Sigmoid colon (tissue), 7 donors: ENCODE results near the gene DLG1. TPM values are rescaled to one million over a fixed set of nuclear protein-coding genes. Genes with fewer than 3 reads are reported as not detected.

Source experiments
- DNase-seq: peaks from one replicate; pipeline ENCODE4 v3.0.0-alpha.2; 2019
- H3K27ac ChIP-seq, 4 donors: fragments of 200-600 bp; sonication (generic); one replicate each; pipeline ENCODE4 v1.5.1; 2016 to 2019; ENCODE audit warnings: mild to moderate bottlenecking in 1 of 4
- H3K27me3 ChIP-seq, 3 donors: fragments of 200-600 bp; sonication (generic); one replicate each; pipeline ENCODE4 v1.5.1; 2019; ENCODE audit warnings: mild to moderate bottlenecking in 1 of 3
- H3K36me3 ChIP-seq, 4 donors: fragments of 200-600 bp; sonication (generic); one replicate each; pipeline ENCODE4 v1.5.1; 2016 to 2019
- H3K4me1 ChIP-seq, 4 donors: fragments of 200-600 bp; sonication (generic); one replicate each; pipeline ENCODE4 v1.5.1; 2017 to 2019
- H3K4me3 ChIP-seq, 4 donors: fragments of 200-600 bp; sonication (generic); one replicate each; pipeline ENCODE4 v1.5.1; 2017 to 2019; ENCODE audit warnings: mild to moderate bottlenecking in 2 of 4, moderate library complexity in 1 of 4
- H3K9me3 ChIP-seq, 4 donors: fragments of 200-600 bp in 3 of 4; sonication (generic) in 3 of 4; one replicate each; pipeline versions ENCODE4 v1.5.1 to v1.6.1; 2013 to 2019
- EP300 ChIP-seq, 4 donors: sonication (generic); formaldehyde crosslinking; IDR thresholded peaks; one replicate each; pipeline ENCODE4 v1.6.1; 2017; ENCODE audit warnings: antibody characterized with exemption in 4 of 4
- POLR2A ChIP-seq, 2 donors: fragments of 450-650 bp; IDR thresholded peaks; one replicate each; pipeline ENCODE4 v1.6.1; 2016; ENCODE audit warnings: antibody characterized with exemption in 2 of 2, mild to moderate bottlenecking in 2 of 2, moderate library complexity in 2 of 2
- POLR2AphosphoS5 ChIP-seq, 4 donors: sonication (generic); formaldehyde crosslinking; IDR thresholded peaks; one replicate each; pipeline ENCODE4 v1.6.1; 2017; ENCODE audit warnings: antibody characterized with exemption in 4 of 4
- WGBS, 2 donors: extraction: QIAGEN DNeasy Blood & Tissue Kit; methylation state at CpG; one replicate each; pipeline ENCODE4 v1.1.7; 2013; 5-methylcytosine and 5-hydroxymethylcytosine counted together
- intact Hi-C: fragments of 100-400 bp; cut with DNase I; formaldehyde crosslinking; loops from one replicate; pipeline ENCODE4 v1.15.1; 2023
- polyA plus RNA-seq, 3 donors: library from polyadenylated mRNA; stranded (reverse); fragments of 200-250 nt; gene quantifications; one replicate each; pipeline ENCODE4 v1.2.3, GENCODE V29; 2013
- total RNA-seq, 4 donors: library from RNA; depleted of rRNA; stranded (reverse); fragments of >200 nt; gene quantifications; one replicate each; pipeline ENCODE4 v1.1.0, GENCODE V29; 2016
- TF ChIP-seq, protein P1 (sequence below), 4 experiments: fragments of 450-650 bp in 3 of 4; fragments of 200-600 bp in 1 of 4; IDR thresholded peaks; one replicate each; pipeline ENCODE4 v1.5.1; 2016 to 2019; ENCODE audit warnings: antibody characterized with exemption in 4 of 4, mild to moderate bottlenecking in 3 of 4, moderate library complexity in 2 of 4
- donor health status: healthy with polysubstance abuse.
- donor health status: Bipolar disorder and iron deficiency.
- donor health status: healthy.

DLG1 gene
- total and polyA plus RNA-seq, 7 donors, result 30.6 to 83.7 (median 64.3) TPM

DNA sequence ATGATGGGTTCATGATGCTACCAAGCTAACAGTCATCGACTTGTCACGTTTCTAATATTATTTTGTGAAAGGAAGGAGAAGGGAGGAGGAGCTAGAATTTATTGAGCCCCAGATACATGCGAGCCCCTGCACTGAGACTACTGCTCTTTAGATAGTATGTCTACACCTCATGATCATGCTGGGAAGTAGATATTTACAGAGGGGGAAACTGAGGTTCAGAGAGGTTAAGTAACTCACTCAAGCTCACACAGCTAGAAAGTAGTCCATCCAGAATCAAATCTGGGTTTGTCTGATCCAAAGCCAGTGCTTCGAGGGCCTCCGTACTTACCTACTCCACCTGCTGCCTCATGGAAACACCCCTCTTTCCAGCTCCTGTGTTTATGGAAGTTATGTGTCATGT lies 38.8 kb upstream of the DLG1 start:
- no peaks in the 10 kb centered on the region for H3K27me3 ChIP-seq
- no peak overlapping the region for H3K27ac ChIP-seq
- no peak for DNase-seq
- intact Hi-C loops, result no loop called here
- no peak overlapping the region for H3K4me3 ChIP-seq
- H3K9me3 ChIP-seq, result no peaks in the 10 kb centered on the region
- 94% methylated on average over 5 of the region's 5 CpGs for WGBS, 2 donors
- TF ChIP-seq POLR2A (IDR thresholded peaks at IDR 0.05), result no peak
- TF ChIP-seq, protein P1, sequence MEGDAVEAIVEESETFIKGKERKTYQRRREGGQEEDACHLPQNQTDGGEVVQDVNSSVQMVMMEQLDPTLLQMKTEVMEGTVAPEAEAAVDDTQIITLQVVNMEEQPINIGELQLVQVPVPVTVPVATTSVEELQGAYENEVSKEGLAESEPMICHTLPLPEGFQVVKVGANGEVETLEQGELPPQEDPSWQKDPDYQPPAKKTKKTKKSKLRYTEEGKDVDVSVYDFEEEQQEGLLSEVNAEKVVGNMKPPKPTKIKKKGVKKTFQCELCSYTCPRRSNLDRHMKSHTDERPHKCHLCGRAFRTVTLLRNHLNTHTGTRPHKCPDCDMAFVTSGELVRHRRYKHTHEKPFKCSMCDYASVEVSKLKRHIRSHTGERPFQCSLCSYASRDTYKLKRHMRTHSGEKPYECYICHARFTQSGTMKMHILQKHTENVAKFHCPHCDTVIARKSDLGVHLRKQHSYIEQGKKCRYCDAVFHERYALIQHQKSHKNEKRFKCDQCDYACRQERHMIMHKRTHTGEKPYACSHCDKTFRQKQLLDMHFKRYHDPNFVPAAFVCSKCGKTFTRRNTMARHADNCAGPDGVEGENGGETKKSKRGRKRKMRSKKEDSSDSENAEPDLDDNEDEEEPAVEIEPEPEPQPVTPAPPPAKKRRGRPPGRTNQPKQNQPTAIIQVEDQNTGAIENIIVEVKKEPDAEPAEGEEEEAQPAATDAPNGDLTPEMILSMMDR (IDR thresholded peaks at IDR 0.05), result no peak
- TF ChIP-seq EP300 (IDR thresholded peaks at IDR 0.05), result no peak
- H3K36me3 ChIP-seq, result no peaks in the 10 kb centered on the region
- H3K4me1 ChIP-seq, result no peaks in the 10 kb centered on the region

DNA sequence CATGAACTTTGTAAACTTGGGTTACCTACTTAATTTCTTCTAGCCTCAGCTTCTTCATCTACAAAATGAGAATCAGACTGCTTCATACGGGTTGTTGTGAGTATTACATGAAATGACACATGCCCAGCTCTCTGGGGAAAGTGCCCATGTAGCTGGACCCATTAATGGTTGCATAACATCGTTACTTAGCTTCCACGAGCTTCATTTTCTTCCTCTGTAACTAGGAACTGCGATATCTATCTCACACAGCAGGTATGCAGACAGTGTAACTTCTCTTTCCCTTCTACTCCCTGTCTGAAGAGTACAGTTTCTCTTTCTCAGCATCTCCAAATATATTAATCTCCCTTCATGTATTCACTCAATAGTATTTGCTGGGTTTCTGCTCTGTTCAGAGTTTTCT lies 37.9 kb upstream of the DLG1 start:
- 75 to 86% methylated on average over 4 of the region's 4 CpGs for WGBS, 2 donors
- Histone ChIP-seq H3K4me3 (no peak overlapping the region), H3K27me3 (no peaks in the 10 kb centered on the region), H3K36me3 (no peaks in the 10 kb centered on the region), H3K27ac (no peak overlapping the region), H3K9me3 (no peaks in the 10 kb centered on the region), H3K4me1 (no peaks in the 10 kb centered on the region)
- DNase-seq, result no peak
- intact Hi-C loops, result no loop called here
- no peak for TF ChIP-seq EP300 (IDR thresholded peaks at IDR 0.05)
- TF ChIP-seq POLR2AphosphoS5 (IDR thresholded peaks at IDR 0.05), result no peak
- TF ChIP-seq POLR2A (IDR thresholded peaks at IDR 0.05), result no peak
- TF ChIP-seq, protein P1 (IDR thresholded peaks at IDR 0.05), result no peak

DNA sequence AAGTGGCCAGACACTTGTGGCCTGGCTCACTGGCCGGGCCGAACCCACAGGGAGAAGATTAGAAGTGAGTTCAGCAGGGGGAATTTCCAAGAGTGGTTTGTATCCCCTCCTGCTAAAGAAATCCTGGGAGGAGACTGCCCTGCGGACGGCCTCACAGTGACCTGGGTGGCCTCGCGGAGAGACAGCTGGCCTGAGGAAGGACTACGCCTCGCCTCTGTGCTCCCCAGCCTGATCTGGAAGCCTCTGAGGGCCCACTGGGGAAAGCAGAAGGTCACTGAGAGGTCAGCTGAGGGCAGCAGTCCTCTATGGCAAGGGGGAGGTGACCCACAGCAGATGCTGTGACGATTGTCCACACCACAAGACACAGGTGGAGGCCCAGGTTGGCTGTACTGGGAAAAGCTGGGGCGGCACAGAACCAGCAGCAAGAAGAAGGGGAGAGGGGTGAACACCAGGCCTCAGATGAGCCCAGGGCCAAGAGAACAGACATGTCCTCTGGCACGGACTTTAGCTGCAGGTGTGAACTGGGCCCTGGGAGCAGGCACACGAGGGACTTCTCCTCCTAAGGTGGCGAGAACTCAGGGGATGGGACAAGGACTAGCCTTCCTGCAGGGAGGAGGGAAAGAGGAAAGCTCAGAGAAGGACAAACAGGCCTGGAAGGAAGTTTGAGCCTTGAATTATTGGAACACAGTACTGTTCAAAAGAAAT lies 37.2 kb upstream of the DLG1 start:
- H3K4me3 ChIP-seq, result no peak overlapping the region
- H3K27me3 ChIP-seq, result no peaks in the 10 kb centered on the region
- no peaks in the 10 kb centered on the region for H3K36me3 ChIP-seq
- H3K9me3 ChIP-seq, result no peaks in the 10 kb centered on the region
- TF ChIP-seq POLR2AphosphoS5 (IDR thresholded peaks at IDR 0.05) (no peak), POLR2A (IDR thresholded peaks at IDR 0.05) (no peak), EP300 (IDR thresholded peaks at IDR 0.05) (no peak)
- TF ChIP-seq, protein P1 (IDR thresholded peaks at IDR 0.05), result no peak
- no peak for DNase-seq
- WGBS, 2 donors, result 83 to 84% methylated on average over 13 of the region's 13 CpGs
- no peak overlapping the region for H3K27ac ChIP-seq
- intact Hi-C loops, result no loop called here
- no peaks in the 10 kb centered on the region for H3K4me1 ChIP-seq

DNA sequence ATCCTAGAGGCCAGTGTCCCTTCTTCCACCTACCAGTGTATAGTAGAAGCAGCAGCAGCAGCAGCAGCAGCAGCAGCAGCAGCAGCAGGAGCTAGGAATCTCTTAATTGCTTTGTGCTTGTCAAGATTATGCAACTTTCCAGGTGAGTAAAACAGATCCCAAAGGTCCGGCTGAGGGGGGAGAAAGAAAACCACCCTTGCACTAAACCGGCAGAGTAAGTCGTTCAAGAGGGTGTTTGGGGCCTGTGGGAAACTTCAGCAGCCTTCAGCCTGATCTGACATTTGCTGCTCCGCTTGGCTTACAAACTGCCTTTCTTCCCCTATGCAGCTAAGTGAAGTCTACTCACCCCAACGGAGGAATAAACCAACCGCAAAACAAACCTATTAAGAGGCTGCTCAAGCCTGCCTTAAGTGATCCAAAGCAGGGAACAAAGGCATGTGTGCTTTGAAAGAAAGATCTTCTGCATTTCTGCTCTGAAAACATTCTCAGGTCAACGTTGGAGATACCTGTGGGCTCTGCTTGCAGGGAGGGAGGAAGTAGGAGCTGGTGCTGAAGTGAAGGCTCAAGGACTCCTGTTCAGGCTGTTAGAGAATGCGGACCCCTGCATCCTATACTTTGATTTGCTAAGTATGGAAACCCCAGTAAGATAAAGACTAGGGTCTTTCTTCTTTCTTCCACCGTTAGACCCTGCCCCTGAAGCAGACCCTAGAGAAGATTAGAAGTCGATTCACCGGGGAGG lies 35.7 kb upstream of the DLG1 start:
- no peaks in the 10 kb centered on the region for H3K27me3 ChIP-seq
- TF ChIP-seq, protein P1 (IDR thresholded peaks at IDR 0.05), result no peak
- TF ChIP-seq EP300 (IDR thresholded peaks at IDR 0.05) (no peak), POLR2AphosphoS5 (IDR thresholded peaks at IDR 0.05) (no peak), POLR2A (IDR thresholded peaks at IDR 0.05) (no peak)
- H3K27ac ChIP-seq, result no peak overlapping the region
- 75 to 85% methylated on average over 11 of the region's 11 CpGs for WGBS, 2 donors
- H3K4me1 ChIP-seq, result no peaks in the 10 kb centered on the region
- H3K9me3 ChIP-seq, result no peaks in the 10 kb centered on the region
- no peak overlapping the region for H3K4me3 ChIP-seq
- H3K36me3 ChIP-seq, result no peaks in the 10 kb centered on the region
- intact Hi-C loops, result no loop called here
- no peak for DNase-seq
